VCaP (cell line): Measurements from ENCODE around the gene LRRC28.

Experiments used
- H3K27ac ChIP-seq: fragments of 450-650 bp; 2 replicates; pipeline ENCODE4 v1.5.1; 2017
- CTCF ChIP-seq: fragments of 450-650 bp; conservative IDR thresholded peaks from 2 replicates; pipeline ENCODE4 v1.5.1; 2017; ENCODE audit warnings: mild to moderate bottlenecking, moderate library complexity

Gene LRRC28

GRCh38 chr15:99433026-99433756 lies 181.9 kb downstream of the LRRC28 start:
- TF ChIP-seq CTCF, result no peak
- H3K27ac ChIP-seq, result no peak overlapping the region

- no peak overlapping the region for H3K27ac ChIP-seq
- TF ChIP-seq CTCF, result no peak
These were observed 182.6 kb downstream of the LRRC28 start for GRCh38 chr15:99433757-99434450.

GRCh38 chr15:99434506-99435112 lies 183.3 kb downstream of the LRRC28 start:
- H3K27ac ChIP-seq, result peak overlapping the region; percentile 62

GRCh38 chr15:99435113-99435695 lies 183.9 kb downstream of the LRRC28 start:
- no peak; the same call in 1 of the 2 replicates for TF ChIP-seq CTCF
- H3K27ac ChIP-seq, result peak overlapping the region; percentile 62

More at GRCh38 chr15:99434506-99435112, 183.3 kb downstream of the LRRC28 start:
- TF ChIP-seq CTCF, result no peak

- peak overlapping the region; percentile 62 for H3K27ac ChIP-seq
- no peak for TF ChIP-seq CTCF
These were observed 184.7 kb downstream of the LRRC28 start for GRCh38 chr15:99435877-99436541.

GRCh38 chr15:99436542-99437314 lies 185.4 kb downstream of the LRRC28 start:
- H3K27ac ChIP-seq, result no peak overlapping the region
- no peak for TF ChIP-seq CTCF
